NCI-H2107 treated with DMSO at 0.1 percent for 48 hours (cell line): ENCODE measurements around the gene RNF10.
"Not testable (repeated sequence)": the region's sequence is repeated elsewhere in the genome, so short reads cannot be mapped to it uniquely, and the experiment has no call there.

Source experiments
- DNase-seq: peaks from one replicate; lab custom pipeline; 2025; ENCODE audit not compliant: unreplicated experiment; lab: John Stamatoyannopoulos, UW

RNF10 gene

GRCh38 chr12:120528861-120529525, 5.2 kb upstream of the RNF10 start, which contains the start of gene COQ5:
Gene COQ5, minus strand, starts transcription at chr12:120529158. Its CDS starts 17 bp downstream, at chr12:120529141.
- peak; percentile 89 for DNase-seq

- DNase-seq, result peak; percentile 92
These were observed 4.3 kb upstream of the RNF10 start for GRCh38 chr12:120529641-120530417.

GRCh38 chr12:120530418-120530761, 3.8 kb upstream of the RNF10 start:
- DNase-seq, result not testable (repeated sequence)

- no peak for DNase-seq
These were observed 1.4 kb upstream of the RNF10 start for GRCh38 chr12:120532701-120533238.

- no peak for DNase-seq
These were observed 823 bp downstream of the RNF10 start for GRCh38 chr12:120534703-120535655.

GRCh38 chr12:120536064-120536791, 2.1 kb downstream of the RNF10 start:
- no peak for DNase-seq

- DNase-seq, result no peak
These were observed 3.7 kb downstream of the RNF10 start for GRCh38 chr12:120537856-120538220.

- no peak for DNase-seq
These were observed 4.4 kb downstream of the RNF10 start for GRCh38 chr12:120538281-120539156.

GRCh38 chr12:120539303-120539702, 5.1 kb downstream of the RNF10 start:
- DNase-seq, result no peak

- no peak for DNase-seq
These were observed 6.3 kb downstream of the RNF10 start for GRCh38 chr12:120540445-120540844.

- no peak for DNase-seq
These were observed 8.0 kb downstream of the RNF10 start for GRCh38 chr12:120542166-120542565.

GRCh38 chr12:120544691-120545090, 10.5 kb downstream of the RNF10 start:
- no peak for DNase-seq

- no peak for DNase-seq
These were observed 11.9 kb downstream of the RNF10 start for GRCh38 chr12:120546050-120546386.

GRCh38 chr12:120554678-120555077, 20.5 kb downstream of the RNF10 start:
- no peak for DNase-seq

- DNase-seq, result no peak
These were observed 23.4 kb downstream of the RNF10 start for GRCh38 chr12:120557589-120557988.

- DNase-seq, result no peak
These were observed 28.8 kb downstream of the RNF10 start for GRCh38 chr12:120562906-120563305.

- DNase-seq, result no peak
These were observed 29.3 kb downstream of the RNF10 start for GRCh38 chr12:120563495-120563894.

- no peak for DNase-seq
These were observed 37.1 kb downstream of the RNF10 start for GRCh38 chr12:120571299-120571698.

- DNase-seq, result no peak
These were observed 39.4 kb downstream of the RNF10 start for GRCh38 chr12:120573560-120573959.

- DNase-seq, result no peak
These were observed 40.0 kb downstream of the RNF10 start for GRCh38 chr12:120574106-120574505.
